Measurements from ENCODE around the gene NAV2.

NAV2 gene

DNA sequence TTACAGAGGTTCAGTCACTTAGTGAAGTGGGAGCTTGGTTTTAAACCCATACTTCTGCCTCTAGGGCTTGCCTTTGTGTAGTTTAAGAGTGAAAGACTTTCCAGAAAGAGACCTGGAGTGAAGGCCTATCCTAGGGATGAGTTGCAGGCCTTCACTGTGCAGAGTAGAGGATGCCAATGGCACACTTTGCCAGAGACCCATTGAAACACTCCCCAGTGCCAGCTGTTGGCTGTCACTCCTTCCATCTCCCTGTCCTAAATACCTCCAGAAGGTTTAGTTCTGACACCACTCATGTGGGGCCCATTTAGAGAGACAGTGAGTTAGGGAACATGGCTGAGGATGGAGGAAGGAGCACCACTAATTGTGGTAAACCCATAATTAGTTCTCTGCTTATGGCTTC, 31.5 kb downstream of the NAV2 start:
- ATAC-seq, result no peak
- no peak for TF ChIP-seq ZNF565 (CRISPR knock-in tag; conservative IDR thresholded peaks at IDR 0.05; ENCODE audit: low read depth)
- TF ChIP-seq ZC3H10 (CRISPR knock-in tag; IDR thresholded peaks at IDR 0.05), result no peak
- TF ChIP-seq ZNF8 (CRISPR knock-in tag; IDR thresholded peaks at IDR 0.05), result no peak
- TF ChIP-seq, protein P1, sequence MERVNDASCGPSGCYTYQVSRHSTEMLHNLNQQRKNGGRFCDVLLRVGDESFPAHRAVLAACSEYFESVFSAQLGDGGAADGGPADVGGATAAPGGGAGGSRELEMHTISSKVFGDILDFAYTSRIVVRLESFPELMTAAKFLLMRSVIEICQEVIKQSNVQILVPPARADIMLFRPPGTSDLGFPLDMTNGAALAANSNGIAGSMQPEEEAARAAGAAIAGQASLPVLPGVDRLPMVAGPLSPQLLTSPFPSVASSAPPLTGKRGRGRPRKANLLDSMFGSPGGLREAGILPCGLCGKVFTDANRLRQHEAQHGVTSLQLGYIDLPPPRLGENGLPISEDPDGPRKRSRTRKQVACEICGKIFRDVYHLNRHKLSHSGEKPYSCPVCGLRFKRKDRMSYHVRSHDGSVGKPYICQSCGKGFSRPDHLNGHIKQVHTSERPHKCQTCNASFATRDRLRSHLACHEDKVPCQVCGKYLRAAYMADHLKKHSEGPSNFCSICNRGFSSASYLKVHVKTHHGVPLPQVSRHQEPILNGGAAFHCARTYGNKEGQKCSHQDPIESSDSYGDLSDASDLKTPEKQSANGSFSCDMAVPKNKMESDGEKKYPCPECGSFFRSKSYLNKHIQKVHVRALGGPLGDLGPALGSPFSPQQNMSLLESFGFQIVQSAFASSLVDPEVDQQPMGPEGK (CRISPR knock-in tag; IDR thresholded peaks at IDR 0.05; ENCODE audit: borderline replicate concordance), result no peak
- TF ChIP-seq RARB (CRISPR knock-in tag; IDR thresholded peaks at IDR 0.05), result no peak
- TF ChIP-seq, protein P2, sequence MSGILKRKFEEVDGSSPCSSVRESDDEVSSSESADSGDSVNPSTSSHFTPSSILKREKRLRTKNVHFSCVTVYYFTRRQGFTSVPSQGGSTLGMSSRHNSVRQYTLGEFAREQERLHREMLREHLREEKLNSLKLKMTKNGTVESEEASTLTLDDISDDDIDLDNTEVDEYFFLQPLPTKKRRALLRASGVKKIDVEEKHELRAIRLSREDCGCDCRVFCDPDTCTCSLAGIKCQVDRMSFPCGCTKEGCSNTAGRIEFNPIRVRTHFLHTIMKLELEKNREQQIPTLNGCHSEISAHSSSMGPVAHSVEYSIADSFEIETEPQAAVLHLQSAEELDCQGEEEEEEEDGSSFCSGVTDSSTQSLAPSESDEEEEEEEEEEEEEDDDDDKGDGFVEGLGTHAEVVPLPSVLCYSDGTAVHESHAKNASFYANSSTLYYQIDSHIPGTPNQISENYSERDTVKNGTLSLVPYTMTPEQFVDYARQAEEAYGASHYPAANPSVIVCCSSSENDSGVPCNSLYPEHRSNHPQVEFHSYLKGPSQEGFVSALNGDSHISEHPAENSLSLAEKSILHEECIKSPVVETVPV (CRISPR knock-in tag; IDR thresholded peaks at IDR 0.05), result no peak
- no peak for TF ChIP-seq TCF4 (CRISPR knock-in tag; IDR thresholded peaks at IDR 0.05; ENCODE audit: borderline replicate concordance)
- TF ChIP-seq ZFP30 (CRISPR knock-in tag; IDR thresholded peaks at IDR 0.05), result no peak
- no peak for TF ChIP-seq TOX (CRISPR knock-in tag; IDR thresholded peaks at IDR 0.05; ENCODE audit: borderline replicate concordance)
- TF ChIP-seq GLIS3 (CRISPR knock-in tag; IDR thresholded peaks at IDR 0.05), result no peak
- TF ChIP-seq, protein P3, sequence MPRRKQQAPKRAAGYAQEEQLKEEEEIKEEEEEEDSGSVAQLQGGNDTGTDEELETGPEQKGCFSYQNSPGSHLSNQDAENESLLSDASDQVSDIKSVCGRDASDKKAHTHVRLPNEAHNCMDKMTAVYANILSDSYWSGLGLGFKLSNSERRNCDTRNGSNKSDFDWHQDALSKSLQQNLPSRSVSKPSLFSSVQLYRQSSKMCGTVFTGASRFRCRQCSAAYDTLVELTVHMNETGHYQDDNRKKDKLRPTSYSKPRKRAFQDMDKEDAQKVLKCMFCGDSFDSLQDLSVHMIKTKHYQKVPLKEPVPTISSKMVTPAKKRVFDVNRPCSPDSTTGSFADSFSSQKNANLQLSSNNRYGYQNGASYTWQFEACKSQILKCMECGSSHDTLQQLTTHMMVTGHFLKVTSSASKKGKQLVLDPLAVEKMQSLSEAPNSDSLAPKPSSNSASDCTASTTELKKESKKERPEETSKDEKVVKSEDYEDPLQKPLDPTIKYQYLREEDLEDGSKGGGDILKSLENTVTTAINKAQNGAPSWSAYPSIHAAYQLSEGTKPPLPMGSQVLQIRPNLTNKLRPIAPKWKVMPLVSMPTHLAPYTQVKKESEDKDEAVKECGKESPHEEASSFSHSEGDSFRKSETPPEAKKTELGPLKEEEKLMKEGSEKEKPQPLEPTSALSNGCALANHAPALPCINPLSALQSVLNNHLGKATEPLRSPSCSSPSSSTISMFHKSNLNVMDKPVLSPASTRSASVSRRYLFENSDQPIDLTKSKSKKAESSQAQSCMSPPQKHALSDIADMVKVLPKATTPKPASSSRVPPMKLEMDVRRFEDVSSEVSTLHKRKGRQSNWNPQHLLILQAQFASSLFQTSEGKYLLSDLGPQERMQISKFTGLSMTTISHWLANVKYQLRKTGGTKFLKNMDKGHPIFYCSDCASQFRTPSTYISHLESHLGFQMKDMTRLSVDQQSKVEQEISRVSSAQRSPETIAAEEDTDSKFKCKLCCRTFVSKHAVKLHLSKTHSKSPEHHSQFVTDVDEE (CRISPR knock-in tag; IDR thresholded peaks at IDR 0.05), result no peak
- no peak for TF ChIP-seq ZFP3 (CRISPR knock-in tag; IDR thresholded peaks at IDR 0.05)

DNA sequence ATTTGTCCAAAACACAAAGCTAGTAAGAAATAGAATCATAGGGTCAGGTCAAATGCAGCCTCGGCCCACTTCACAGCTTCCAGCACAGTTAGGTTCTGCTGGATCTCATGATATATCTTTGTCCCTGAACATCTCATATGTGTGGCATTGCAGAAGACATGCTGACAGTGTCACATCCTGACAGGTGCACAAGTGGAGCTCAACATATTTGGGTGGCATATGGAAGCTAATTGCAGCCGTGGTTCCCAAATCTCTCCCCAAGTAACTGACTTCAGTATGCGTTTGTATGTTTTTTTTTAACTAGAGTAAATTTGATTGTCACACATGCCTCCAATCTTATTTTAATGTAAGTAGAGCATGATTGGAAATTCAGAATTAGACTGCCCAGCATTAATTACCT, 33.4 kb downstream of the NAV2 start:
- ATAC-seq, result no peak
- TF ChIP-seq ZNF8 (CRISPR knock-in tag; IDR thresholded peaks at IDR 0.05) (no peak), ZNF70 (CRISPR knock-in tag; IDR thresholded peaks at IDR 0.05) (no peak), GLIS3 (CRISPR knock-in tag; IDR thresholded peaks at IDR 0.05) (no peak), TOX (CRISPR knock-in tag; IDR thresholded peaks at IDR 0.05; ENCODE audit: borderline replicate concordance) (no peak)
- TF ChIP-seq, protein P4, sequence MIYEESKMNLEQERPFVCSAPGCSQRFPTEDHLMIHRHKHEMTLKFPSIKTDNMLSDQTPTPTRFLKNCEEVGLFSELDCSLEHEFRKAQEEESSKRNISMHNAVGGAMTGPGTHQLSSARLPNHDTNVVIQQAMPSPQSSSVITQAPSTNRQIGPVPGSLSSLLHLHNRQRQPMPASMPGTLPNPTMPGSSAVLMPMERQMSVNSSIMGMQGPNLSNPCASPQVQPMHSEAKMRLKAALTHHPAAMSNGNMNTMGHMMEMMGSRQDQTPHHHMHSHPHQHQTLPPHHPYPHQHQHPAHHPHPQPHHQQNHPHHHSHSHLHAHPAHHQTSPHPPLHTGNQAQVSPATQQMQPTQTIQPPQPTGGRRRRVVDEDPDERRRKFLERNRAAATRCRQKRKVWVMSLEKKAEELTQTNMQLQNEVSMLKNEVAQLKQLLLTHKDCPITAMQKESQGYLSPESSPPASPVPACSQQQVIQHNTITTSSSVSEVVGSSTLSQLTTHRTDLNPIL (CRISPR knock-in tag; IDR thresholded peaks at IDR 0.05; ENCODE audit: low read depth), result no peak
- TF ChIP-seq, protein P1 (CRISPR knock-in tag; IDR thresholded peaks at IDR 0.05; ENCODE audit: borderline replicate concordance), result no peak

DNA sequence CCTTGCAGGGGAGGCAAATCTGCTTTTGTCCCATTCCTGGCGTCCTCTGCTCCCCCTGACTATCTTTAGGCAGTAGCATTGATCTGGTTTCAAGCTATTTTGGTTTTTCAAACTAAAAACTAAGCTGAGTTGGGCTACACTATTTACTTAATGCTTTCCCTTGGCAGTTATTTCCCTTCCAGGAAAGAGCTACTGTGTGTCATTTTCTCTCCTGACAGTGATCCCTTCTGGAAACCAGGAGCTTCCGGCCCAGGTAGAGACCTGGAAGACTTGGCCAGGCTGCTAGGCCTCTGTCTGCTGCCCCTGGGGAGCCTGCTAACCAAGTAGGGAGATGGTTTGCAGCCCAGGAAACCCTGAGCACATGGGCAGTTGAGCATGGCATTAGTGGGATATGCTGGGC, 35.0 kb downstream of the NAV2 start:
- no peak for ATAC-seq
- no peak for TF ChIP-seq ARNTL (CRISPR knock-in tag; IDR thresholded peaks at IDR 0.05; ENCODE audit: borderline replicate concordance, low read depth)
- no peak for TF ChIP-seq ZNF565 (CRISPR knock-in tag; conservative IDR thresholded peaks at IDR 0.05; ENCODE audit: low read depth)
- no peak for TF ChIP-seq BACH2 (CRISPR knock-in tag; IDR thresholded peaks at IDR 0.05; ENCODE audit: borderline replicate concordance)
- TF ChIP-seq TOX (CRISPR knock-in tag; IDR thresholded peaks at IDR 0.05; ENCODE audit: borderline replicate concordance), result no peak
- TF ChIP-seq ZFP30 (CRISPR knock-in tag; IDR thresholded peaks at IDR 0.05), result no peak
- TF ChIP-seq, protein P5, sequence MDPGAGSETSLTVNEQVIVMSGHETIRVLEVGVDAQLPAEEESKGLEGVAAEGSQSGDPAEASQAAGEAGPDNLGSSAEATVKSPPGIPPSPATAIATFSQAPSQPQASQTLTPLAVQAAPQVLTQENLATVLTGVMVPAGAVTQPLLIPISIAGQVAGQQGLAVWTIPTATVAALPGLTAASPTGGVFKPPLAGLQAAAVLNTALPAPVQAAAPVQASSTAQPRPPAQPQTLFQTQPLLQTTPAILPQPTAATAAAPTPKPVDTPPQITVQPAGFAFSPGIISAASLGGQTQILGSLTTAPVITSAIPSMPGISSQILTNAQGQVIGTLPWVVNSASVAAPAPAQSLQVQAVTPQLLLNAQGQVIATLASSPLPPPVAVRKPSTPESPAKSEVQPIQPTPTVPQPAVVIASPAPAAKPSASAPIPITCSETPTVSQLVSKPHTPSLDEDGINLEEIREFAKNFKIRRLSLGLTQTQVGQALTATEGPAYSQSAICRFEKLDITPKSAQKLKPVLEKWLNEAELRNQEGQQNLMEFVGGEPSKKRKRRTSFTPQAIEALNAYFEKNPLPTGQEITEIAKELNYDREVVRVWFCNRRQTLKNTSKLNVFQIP (CRISPR knock-in tag; IDR thresholded peaks at IDR 0.05; ENCODE audit: borderline replicate concordance, low read depth), result no peak
- TF ChIP-seq RARB (CRISPR knock-in tag; IDR thresholded peaks at IDR 0.05), result no peak
- no peak for TF ChIP-seq ISL1 (CRISPR knock-in tag; IDR thresholded peaks at IDR 0.05)
- TF ChIP-seq ZC3H10 (CRISPR knock-in tag; IDR thresholded peaks at IDR 0.05), result no peak
- no peak for TF ChIP-seq SNAI2 (CRISPR knock-in tag; IDR thresholded peaks at IDR 0.05)
- no peak for TF ChIP-seq ZNF70 (CRISPR knock-in tag; IDR thresholded peaks at IDR 0.05)
- TF ChIP-seq TCF4 (CRISPR knock-in tag; IDR thresholded peaks at IDR 0.05; ENCODE audit: borderline replicate concordance), result no peak
- TF ChIP-seq, protein P2 (CRISPR knock-in tag; IDR thresholded peaks at IDR 0.05), result no peak
- no peak for TF ChIP-seq ESRRG (CRISPR knock-in tag; IDR thresholded peaks at IDR 0.05)
- TF ChIP-seq CSDC2 (CRISPR knock-in tag; IDR thresholded peaks at IDR 0.05), result no peak
- TF ChIP-seq GLIS3 (CRISPR knock-in tag; IDR thresholded peaks at IDR 0.05), result no peak
- TF ChIP-seq ZFP3 (CRISPR knock-in tag; IDR thresholded peaks at IDR 0.05), result no peak

Data from SK-N-SH treated with all-trans-retinoic acid at 6 μM for 48 hours (cell line).